Effector memory CD4-positive, alpha-beta T cell (primary cell): ENCODE results near the gene COL26A1.

Source experiments
- DNase-seq, 3 donors: peaks; one replicate each; pipeline ENCODE4 v3.0.0-alpha.2; 2020
- H3K27ac ChIP-seq: 2 replicates; pipeline ENCODE4 v1.7.0; 2013; ENCODE audit warnings: mild to moderate bottlenecking, low read length, moderate library complexity; ENCODE audit not compliant: insufficient read depth, poor library complexity, severe bottlenecking
- H3K27me3 ChIP-seq: replicated peaks from 2 replicates; pipeline ENCODE4 v1.7.0; 2013; ENCODE audit warnings: mild to moderate bottlenecking, low read length; ENCODE audit not compliant: insufficient read depth, control insufficient read depth, poor library complexity, severe bottlenecking
- H3K36me3 ChIP-seq: 2 replicates; pipeline ENCODE4 v1.7.0; 2013; ENCODE audit warnings: mild to moderate bottlenecking, low read length, moderate library complexity; ENCODE audit not compliant: control insufficient read depth, insufficient read depth
- H3K4me1 ChIP-seq: 2 replicates; pipeline ENCODE4 v1.7.0; 2013; ENCODE audit warnings: low read length, mild to moderate bottlenecking; ENCODE audit not compliant: control insufficient read depth, insufficient read depth, poor library complexity, severe bottlenecking
- H3K4me3 ChIP-seq: 2 replicates; pipeline ENCODE4 v1.7.0; 2013; ENCODE audit warnings: low read length, low read depth, mild to moderate bottlenecking; ENCODE audit not compliant: insufficient read depth, poor library complexity, severe bottlenecking
- H3K9me3 ChIP-seq: 2 replicates; pipeline ENCODE4 v1.7.0; 2013; ENCODE audit warnings: mild to moderate bottlenecking, low read length, moderate library complexity; ENCODE audit not compliant: control insufficient read depth

COL26A1 gene

GRCh38 chr7:101547022-101547915 is 184.6 kb downstream of the COL26A1 start:
- Histone ChIP-seq H3K27ac (no peak overlapping the region), H3K4me1 (no peaks in the 10 kb centered on the region), H3K9me3 (no peaks in the 10 kb centered on the region), H3K4me3 (no peak overlapping the region), H3K27me3 (no peaks in the 10 kb centered on the region), H3K36me3 (no peaks in the 10 kb centered on the region)
- DNase-seq: no peak

- no peaks in the 10 kb centered on the region for H3K4me1 ChIP-seq
- no peaks in the 10 kb centered on the region for H3K36me3 ChIP-seq
- no peak overlapping the region for H3K27ac ChIP-seq
- no peak for DNase-seq
- H3K27me3 ChIP-seq: no peaks in the 10 kb centered on the region
- H3K4me3 ChIP-seq: no peak overlapping the region
- no peaks in the 10 kb centered on the region for H3K9me3 ChIP-seq
Measured at GRCh38 chr7:101547916-101548661, 185.4 kb downstream of the COL26A1 start.

- Histone ChIP-seq H3K4me1 (no peaks in the 10 kb centered on the region), H3K9me3 (no peaks in the 10 kb centered on the region), H3K4me3 (no peak overlapping the region), H3K27me3 (no peaks in the 10 kb centered on the region), H3K36me3 (no peaks in the 10 kb centered on the region), H3K27ac (no peak overlapping the region)
- no peak for DNase-seq
Measured at GRCh38 chr7:101549734-101550133, 187.1 kb downstream of the COL26A1 start.

GRCh38 chr7:101550641-101551541 is 188.2 kb downstream of the COL26A1 start:
- Histone ChIP-seq H3K9me3 (no peaks in the 10 kb centered on the region), H3K4me1 (no peaks in the 10 kb centered on the region), H3K4me3 (no peak overlapping the region), H3K27ac (no peak overlapping the region), H3K27me3 (no peaks in the 10 kb centered on the region), H3K36me3 (no peaks in the 10 kb centered on the region)
- DNase-seq: no peak

- Histone ChIP-seq H3K36me3 (no peaks in the 10 kb centered on the region), H3K9me3 (no peaks in the 10 kb centered on the region), H3K4me3 (no peak overlapping the region), H3K4me1 (no peaks in the 10 kb centered on the region), H3K27ac (no peak overlapping the region), H3K27me3 (no peaks in the 10 kb centered on the region)
- no peak for DNase-seq
Measured at GRCh38 chr7:101553018-101553770, 190.5 kb downstream of the COL26A1 start.

GRCh38 chr7:101553771-101554445 is 191.2 kb downstream of the COL26A1 start:
- no peak overlapping the region for H3K27ac ChIP-seq
- H3K27me3 ChIP-seq: no peaks in the 10 kb centered on the region

GRCh38 chr7:101554584-101555268 is 192.1 kb downstream of the COL26A1 start:
- no peak for DNase-seq
- Histone ChIP-seq H3K4me1 (no peaks in the 10 kb centered on the region), H3K27me3 (no peaks in the 10 kb centered on the region), H3K4me3 (no peak overlapping the region), H3K27ac (no peak overlapping the region), H3K36me3 (no peaks in the 10 kb centered on the region), H3K9me3 (no peaks in the 10 kb centered on the region)

More at GRCh38 chr7:101553771-101554445, 191.2 kb downstream of the COL26A1 start:
- H3K4me3 ChIP-seq: no peak overlapping the region
- DNase-seq: no peak
- H3K9me3 ChIP-seq: no peaks in the 10 kb centered on the region
- no peaks in the 10 kb centered on the region for H3K4me1 ChIP-seq
- H3K36me3 ChIP-seq: no peaks in the 10 kb centered on the region

- no peak for DNase-seq
- Histone ChIP-seq H3K27ac (no peak overlapping the region), H3K4me1 (no peaks in the 10 kb centered on the region), H3K4me3 (no peak overlapping the region), H3K27me3 (no peaks in the 10 kb centered on the region), H3K36me3 (no peaks in the 10 kb centered on the region), H3K9me3 (no peaks in the 10 kb centered on the region)
Measured at GRCh38 chr7:101555269-101555920, 192.7 kb downstream of the COL26A1 start.
